Measurements from ENCODE around the gene SIRT7. TPM values are rescaled to one million over a fixed set of nuclear protein-coding genes. Genes with fewer than 3 reads are reported as not detected.

SIRT7 gene
- total RNA-seq, 6 donors from 2014 or later, result 35.7 to 87.0 (median 39.7) TPM

DNA sequence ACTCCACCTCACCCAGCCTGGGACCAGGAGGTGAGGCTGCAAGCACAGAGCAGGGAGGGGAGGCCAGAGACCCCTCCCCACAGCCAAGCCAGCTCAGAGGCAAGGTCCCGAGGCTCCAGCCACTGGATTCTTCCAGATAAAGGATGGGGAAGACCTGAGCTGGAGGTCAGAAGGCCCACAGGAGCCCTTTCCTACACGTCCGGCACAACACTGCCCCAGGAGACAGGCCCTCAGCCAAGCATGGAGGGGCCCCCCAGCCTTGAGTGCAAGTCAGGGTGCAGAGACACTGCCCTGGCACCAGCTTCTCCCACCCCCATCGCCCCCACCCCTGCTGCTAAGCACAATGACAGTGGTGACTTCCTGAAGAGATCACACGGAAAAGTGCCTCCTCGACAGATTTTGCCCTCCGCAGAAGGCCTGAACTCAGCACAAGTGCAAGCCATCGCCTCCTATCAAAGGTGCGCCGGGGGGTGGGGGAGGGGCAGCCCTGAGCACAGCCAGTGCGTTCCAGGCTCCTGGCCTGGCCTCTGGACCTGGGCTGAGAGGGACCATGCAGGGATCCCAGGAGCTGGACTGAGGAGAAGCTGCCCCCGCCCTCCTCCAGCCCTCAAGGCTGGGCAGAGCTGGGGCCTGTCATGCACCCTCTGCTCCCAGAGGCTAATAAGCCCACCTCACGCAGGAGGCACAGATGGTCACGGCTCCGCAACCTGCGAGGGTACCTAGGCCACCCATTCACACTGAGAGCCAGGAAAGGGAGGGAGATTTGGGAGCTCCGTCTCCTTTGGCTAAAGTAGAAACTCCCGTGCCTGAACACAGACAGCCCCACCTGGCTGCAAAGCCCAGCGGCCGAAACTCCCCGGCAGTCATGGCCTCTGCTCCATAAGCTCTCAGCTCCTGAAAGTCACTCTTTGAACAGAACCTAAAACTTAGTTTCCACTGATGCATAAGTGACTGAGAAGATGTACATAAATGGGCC, 6.9 kb upstream of the SIRT7 start:
- ATAC-seq (ENCODE audit: low FRiP score in 2 of 2), result no peak
- H3K9me3 ChIP-seq, result no peaks in the 10 kb centered on the region
- H3K27ac ChIP-seq, result peak overlapping the region; percentile 43 to 99 (median 74)
- peak in 1 of 2 donors; percentile 44 for DNase-seq
- H3K27me3 ChIP-seq, result peaks cover 0 to 10% (median 1%) of the 10 kb centered on the region in 4 donors
- H3K4me1 ChIP-seq, result peaks cover 38 to 76% (median 62%) of the 10 kb centered on the region in 4 donors
- 63 to 94% methylated on average over 3 to 17 of the region's 21 CpGs for WGBS, 2 donors
- peaks cover 8 to 29% (median 16%) of the 10 kb centered on the region in 4 donors for H3K36me3 ChIP-seq
- TF ChIP-seq EP300 (IDR thresholded peaks at IDR 0.05) (no peak), POLR2A (IDR thresholded peaks at IDR 0.05) (no peak), POLR2AphosphoS5 (IDR thresholded peaks at IDR 0.05) (no peak)
- TF ChIP-seq, protein P1, sequence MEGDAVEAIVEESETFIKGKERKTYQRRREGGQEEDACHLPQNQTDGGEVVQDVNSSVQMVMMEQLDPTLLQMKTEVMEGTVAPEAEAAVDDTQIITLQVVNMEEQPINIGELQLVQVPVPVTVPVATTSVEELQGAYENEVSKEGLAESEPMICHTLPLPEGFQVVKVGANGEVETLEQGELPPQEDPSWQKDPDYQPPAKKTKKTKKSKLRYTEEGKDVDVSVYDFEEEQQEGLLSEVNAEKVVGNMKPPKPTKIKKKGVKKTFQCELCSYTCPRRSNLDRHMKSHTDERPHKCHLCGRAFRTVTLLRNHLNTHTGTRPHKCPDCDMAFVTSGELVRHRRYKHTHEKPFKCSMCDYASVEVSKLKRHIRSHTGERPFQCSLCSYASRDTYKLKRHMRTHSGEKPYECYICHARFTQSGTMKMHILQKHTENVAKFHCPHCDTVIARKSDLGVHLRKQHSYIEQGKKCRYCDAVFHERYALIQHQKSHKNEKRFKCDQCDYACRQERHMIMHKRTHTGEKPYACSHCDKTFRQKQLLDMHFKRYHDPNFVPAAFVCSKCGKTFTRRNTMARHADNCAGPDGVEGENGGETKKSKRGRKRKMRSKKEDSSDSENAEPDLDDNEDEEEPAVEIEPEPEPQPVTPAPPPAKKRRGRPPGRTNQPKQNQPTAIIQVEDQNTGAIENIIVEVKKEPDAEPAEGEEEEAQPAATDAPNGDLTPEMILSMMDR (IDR thresholded peaks at IDR 0.05), result no peak
- peak overlapping the region in 1 of 4 donors; percentile 34 for H3K4me3 ChIP-seq

DNA sequence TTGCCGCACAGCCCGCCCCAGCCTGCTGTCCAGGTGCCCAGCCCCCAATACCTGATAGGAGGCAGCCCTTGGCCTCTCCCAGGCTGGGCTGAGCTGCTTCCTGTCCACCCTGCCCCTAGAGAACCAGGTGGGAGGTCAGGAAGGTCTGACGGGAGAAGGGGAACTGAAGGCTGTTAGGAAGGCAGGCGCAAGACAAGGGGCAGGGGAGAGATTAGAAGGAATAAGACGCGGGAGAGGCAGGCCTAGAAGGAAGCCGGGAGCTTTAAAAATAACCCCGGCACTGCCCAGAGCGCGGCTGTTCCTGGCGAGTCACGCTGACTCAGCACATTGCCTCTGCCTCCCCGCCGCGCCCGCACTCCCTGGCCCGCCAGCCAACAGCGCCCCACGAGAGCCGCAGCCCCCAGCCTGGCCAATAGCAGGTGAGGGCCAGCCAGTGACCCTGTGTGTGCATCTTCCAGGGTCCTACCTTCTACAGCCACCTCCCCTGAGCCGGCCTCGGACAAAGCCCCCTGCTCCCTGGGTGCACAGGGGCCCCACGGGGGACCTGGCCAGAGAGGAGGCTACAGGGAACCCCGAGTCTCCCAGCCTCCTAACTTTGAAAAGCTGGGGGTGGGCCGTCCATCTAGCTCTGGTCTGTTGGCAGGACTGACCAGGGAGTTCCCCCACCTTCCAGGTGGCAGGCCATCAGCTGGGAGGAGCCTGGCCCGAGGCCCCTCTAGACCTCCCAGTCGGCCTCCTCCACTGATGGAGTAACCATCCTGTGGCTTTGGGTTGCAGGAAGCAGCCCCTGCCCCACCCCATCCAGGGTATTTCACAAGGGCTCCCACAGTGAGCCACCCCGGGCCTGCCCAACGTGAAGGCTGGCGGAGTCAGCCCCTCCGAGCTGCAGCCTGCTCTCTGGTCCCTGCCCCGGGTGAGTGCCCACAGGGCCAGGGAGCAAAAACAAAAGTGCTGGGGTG, 5.6 kb upstream of the SIRT7 start:
- ATAC-seq (ENCODE audit: low FRiP score in 2 of 2) (peak; percentile 17 to 54), DNase-seq (peak; percentile 88 to 90)
- Histone ChIP-seq H3K9me3 (no peaks in the 10 kb centered on the region), H3K27me3 (peaks cover 0 to 8% (median 0%) of the 10 kb centered on the region in 4 donors), H3K27ac (peak overlapping the region; percentile 43 to 99 (median 74)), H3K4me1 (peaks cover 38 to 84% (median 58%) of the 10 kb centered on the region in 4 donors), H3K36me3 (peaks cover 8 to 39% (median 23%) of the 10 kb centered on the region in 4 donors), H3K4me3 (peak overlapping the region in 3 of 4 donors; percentile 17 to 34 (median 29))
- peak in 1 of 4 donors; percentile 3 for TF ChIP-seq POLR2A (IDR thresholded peaks at IDR 0.05)
- no peak for TF ChIP-seq EP300 (IDR thresholded peaks at IDR 0.05)
- peak in 1 of 2 donors; percentile 6 for TF ChIP-seq POLR2AphosphoS5 (IDR thresholded peaks at IDR 0.05)
- TF ChIP-seq, protein P1 (IDR thresholded peaks at IDR 0.05), result no peak
- 13 to 32% methylated on average over 14 to 30 of the region's 32 CpGs for WGBS, 2 donors

DNA sequence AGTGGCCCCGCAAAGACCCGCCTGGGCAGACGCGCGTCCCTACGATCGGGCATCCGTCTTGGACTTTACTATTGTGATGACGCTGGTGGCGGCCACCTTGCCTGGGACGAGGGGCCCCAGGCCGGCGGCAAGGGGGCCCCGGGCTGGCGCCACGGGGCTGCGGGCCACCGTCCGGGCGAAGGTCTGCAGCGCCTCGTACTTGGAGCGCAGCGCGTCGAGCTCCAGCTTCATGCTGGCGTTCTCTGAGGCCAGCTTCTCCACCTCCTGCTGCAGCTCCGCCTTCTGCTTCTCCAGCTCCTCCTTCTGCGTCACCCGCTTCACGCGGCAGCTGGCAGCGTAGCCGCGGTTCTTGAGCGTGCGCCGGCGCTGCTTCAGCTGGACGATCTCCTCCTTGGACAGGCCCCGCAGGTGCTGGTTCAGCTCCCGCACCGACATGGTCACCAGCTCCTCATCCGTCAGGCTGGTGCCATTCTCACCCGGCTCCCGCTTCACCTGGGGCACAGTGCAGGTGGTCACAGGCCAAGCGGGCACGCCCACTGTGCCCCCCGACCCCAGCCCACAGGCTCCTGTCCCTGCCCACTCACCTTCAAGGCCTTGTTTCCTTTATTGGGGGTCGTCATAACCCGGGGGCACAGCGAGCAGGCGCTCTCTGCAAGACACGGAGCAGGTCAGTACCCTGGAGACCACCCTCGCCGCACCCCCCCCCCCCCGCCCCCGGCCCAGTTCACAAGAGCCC, 4.8 kb upstream of the SIRT7 start:
- H3K4me3 ChIP-seq, result peak overlapping the region in 3 of 4 donors; percentile 17 to 34 (median 29)
- peak in 1 of 2 donors; percentile 82 for DNase-seq
- 89 to 91% methylated on average over 36 to 53 of the region's 58 CpGs for WGBS, 2 donors
- peaks cover 43 to 82% (median 55%) of the 10 kb centered on the region in 4 donors for H3K4me1 ChIP-seq
- no peaks in the 10 kb centered on the region for H3K9me3 ChIP-seq
- peaks cover 8 to 39% (median 23%) of the 10 kb centered on the region in 4 donors for H3K36me3 ChIP-seq
- no peaks in the 10 kb centered on the region for H3K27me3 ChIP-seq
- H3K27ac ChIP-seq, result peak overlapping the region; percentile 43 to 99 (median 74)
- no peak for TF ChIP-seq POLR2A (IDR thresholded peaks at IDR 0.05)
- no peak for TF ChIP-seq POLR2AphosphoS5 (IDR thresholded peaks at IDR 0.05)
- TF ChIP-seq, protein P1 (IDR thresholded peaks at IDR 0.05), result no peak
- TF ChIP-seq EP300 (IDR thresholded peaks at IDR 0.05), result no peak
- ATAC-seq (ENCODE audit: low FRiP score in 2 of 2), result no peak

DNA sequence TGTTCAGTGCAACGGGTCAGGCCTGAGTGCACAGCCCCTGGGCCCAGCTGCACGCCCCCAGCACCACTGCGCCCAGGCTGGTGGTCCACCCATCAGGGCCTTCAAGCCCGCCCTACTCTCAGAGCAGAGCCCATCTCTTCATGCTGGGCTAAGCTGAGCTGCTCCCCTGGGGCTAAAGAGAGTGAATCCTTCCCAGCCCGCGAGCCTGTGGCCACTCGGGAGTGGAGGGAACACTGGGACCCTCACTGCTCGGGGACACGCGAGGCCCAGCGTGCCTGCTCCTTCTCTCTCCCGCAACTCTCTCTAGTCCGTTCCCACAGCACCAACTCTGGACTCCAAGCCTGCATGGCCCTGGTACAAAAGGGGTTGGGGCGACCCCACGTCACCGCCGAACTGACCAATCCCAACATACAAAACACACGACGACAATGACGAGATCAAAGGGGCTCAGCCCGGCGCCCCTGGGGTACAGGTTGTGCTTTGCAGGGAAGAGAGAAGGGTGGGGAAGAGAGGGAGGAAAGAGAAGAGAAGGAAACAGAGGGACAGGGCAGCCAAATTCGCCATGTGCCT, 4.1 kb upstream of the SIRT7 start:
- no peaks in the 10 kb centered on the region for H3K9me3 ChIP-seq
- H3K27me3 ChIP-seq, result no peaks in the 10 kb centered on the region
- WGBS, 2 donors, result 95% methylated on average over 14 to 23 of the region's 23 CpGs
- peaks cover 8 to 39% (median 23%) of the 10 kb centered on the region in 4 donors for H3K36me3 ChIP-seq
- peak overlapping the region in 2 of 4 donors; percentile 8 to 99 for H3K27ac ChIP-seq
- H3K4me1 ChIP-seq, result peaks cover 46 to 87% (median 59%) of the 10 kb centered on the region in 4 donors
- DNase-seq (peak in 1 of 2 donors; percentile 55), ATAC-seq (ENCODE audit: low FRiP score in 2 of 2) (no peak)
- no peak for TF ChIP-seq POLR2A (IDR thresholded peaks at IDR 0.05)
- TF ChIP-seq, protein P1 (IDR thresholded peaks at IDR 0.05), result no peak
- TF ChIP-seq EP300 (IDR thresholded peaks at IDR 0.05), result no peak
- TF ChIP-seq POLR2AphosphoS5 (IDR thresholded peaks at IDR 0.05), result no peak
- no peak overlapping the region for H3K4me3 ChIP-seq

Measured in upper lobe of left lung (tissue), 6 donors.